GM12872 (cell line): ENCODE measurements around the gene CAB39L.

Experiments
- TF ChIP-seq, protein P1 (sequence below): IDR thresholded peaks from 3 replicates; pipeline ENCODE4 v1.5.1; 2011; ENCODE audit warnings: low read depth, mild to moderate bottlenecking, low read length, moderate library complexity; ENCODE audit not compliant: insufficient read depth

The CAB39L gene

DNA sequence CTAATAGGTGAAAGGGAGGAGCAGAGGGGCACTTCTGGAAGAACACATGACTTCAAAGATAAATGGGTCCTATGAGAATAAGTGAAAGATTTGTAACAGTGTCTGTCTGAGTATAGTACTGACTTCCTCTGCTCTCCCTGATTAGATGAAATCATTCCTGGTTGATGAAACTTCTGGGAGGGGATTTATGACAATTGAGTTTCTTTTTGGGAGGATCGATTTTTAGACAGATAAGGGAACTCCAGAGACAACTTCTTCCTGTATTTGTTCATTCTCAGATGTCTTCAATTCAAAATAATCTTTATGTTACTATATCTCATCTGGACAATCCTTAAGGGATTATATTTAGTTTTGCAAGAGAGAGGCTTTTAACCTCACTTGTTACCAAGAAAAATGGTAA is 20.2 kb upstream of the CAB39L start:
- TF ChIP-seq, protein P1, sequence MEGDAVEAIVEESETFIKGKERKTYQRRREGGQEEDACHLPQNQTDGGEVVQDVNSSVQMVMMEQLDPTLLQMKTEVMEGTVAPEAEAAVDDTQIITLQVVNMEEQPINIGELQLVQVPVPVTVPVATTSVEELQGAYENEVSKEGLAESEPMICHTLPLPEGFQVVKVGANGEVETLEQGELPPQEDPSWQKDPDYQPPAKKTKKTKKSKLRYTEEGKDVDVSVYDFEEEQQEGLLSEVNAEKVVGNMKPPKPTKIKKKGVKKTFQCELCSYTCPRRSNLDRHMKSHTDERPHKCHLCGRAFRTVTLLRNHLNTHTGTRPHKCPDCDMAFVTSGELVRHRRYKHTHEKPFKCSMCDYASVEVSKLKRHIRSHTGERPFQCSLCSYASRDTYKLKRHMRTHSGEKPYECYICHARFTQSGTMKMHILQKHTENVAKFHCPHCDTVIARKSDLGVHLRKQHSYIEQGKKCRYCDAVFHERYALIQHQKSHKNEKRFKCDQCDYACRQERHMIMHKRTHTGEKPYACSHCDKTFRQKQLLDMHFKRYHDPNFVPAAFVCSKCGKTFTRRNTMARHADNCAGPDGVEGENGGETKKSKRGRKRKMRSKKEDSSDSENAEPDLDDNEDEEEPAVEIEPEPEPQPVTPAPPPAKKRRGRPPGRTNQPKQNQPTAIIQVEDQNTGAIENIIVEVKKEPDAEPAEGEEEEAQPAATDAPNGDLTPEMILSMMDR: no peak

DNA sequence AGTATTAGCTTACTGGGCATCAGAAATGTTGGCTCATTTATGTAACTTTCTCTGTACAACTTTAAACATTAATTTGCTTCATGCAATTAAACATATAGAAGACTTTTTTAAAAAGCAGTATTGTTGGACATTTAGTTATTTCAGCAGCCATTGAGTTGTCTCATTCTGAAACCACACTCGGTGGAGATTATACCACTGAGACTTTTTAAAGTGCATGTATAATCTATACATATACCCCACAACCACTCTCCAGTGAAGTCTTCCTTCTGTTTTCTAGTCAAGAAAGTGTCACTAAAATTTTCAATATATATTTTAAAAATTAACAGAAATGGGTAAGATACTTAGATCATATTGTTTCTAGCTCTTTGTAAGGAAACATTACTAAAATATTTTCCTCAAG is 15.7 kb upstream of the CAB39L start:
- TF ChIP-seq, protein P1: no peak

DNA sequence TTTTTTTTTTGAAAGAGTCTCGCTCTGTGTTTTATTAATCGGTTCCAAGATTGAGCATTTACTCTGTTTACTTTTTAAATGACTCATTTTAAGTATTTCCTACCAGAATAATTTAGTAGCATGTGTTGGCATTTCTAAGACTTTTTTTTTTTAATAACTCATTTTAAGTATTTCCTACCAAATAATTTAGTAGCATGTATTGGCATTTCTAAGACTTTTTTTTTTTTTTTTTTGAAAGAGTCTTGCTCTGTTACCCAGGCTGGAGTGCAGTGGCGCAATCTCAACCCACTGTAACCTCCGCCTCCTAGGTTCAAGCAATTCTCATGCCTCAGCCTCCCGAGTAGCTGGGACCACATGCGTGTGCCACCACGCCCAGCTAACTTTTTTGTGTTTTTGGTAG is 13.4 kb upstream of the CAB39L start:
- TF ChIP-seq, protein P1: no peak

DNA sequence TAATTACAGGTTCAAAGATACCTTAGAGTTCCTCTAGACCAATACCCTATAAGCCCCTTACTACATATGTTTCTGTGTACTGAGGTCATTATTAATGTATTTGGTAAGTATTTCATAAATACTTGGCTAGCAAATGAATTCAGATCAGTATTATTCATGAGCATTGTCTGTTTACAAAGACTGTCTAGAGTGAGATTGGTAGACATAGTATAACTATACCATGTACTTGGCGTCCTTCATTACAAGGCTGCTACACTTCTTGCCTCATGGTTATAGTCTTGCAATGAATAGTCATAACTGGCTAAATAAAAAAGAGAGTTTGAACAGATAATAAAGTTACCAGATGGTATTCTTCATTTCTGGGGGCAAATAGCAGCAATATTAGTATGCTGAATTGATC is 12.3 kb upstream of the CAB39L start:
- TF ChIP-seq, protein P1: no peak

DNA sequence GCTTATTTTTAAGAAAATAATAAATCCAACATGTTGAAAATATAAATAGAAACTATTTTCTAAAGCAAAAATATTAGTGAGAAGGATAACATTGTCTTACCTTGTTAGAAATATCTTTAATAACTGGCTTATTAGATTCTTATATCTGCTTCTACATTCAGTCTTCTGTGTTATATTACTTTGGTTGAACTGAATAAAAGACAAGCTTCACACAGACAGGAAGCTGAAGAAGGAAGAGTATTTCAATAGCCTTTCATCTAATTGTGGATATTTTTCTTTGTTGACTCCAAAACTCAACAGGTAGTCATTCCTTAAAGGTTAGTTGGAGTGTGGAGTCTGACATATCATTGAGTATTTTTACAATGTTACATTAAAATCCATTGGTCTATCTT is 11.1 kb upstream of the CAB39L start:
- TF ChIP-seq, protein P1: no peak

DNA sequence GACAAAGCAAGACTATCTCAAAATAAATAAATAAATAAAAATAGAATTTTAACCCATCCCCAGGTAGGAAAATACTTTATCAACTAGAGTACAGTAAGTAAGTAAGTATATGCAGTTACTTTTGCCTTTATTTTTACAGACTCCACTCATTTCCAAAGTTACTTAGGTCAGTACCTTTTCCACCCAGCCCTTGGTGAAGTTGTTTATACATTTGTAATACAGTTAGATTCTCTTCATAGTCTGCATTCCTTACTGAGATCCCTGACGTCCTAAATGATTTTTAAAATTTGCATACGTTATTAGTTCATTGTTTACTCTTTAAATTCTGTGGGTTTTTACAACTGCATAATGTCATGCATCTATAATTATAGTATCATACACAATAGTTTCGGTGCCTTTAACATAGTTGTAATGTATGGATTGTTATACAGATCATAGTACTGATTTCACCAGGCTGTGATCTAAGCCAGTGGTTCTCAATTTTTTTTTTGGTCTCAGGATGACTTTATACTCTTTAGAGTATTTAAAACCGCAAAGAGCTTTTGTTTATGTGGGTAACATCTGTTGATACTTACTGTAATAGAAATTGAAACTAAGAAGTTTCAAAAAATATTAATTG is 10.6 kb upstream of the CAB39L start:
- TF ChIP-seq, protein P1: no peak

DNA sequence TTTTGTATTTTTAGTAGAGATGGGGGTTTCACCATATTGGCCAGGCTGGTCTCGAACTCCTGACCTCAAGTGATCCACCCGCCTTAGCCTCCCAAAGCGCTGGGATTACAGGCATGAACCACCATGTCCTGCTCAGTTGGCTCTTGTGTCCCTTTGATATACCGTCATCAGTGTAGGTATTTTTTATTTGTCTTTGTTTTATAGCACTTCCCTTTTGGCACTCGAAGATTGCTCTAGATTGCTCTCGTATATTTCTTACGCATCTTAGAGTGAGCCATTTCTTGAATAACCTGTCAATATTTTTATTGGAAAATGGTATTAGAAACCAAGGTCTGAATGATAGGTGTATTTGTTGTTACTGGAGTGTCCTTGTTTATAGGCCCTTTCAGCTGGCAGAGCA is 9.6 kb upstream of the CAB39L start:
- TF ChIP-seq, protein P1: no peak
